NCI-H1694 treated with DMSO at 0.1 percent for 48 hours (cell line): Measurements from ENCODE around the gene TMEM218.

Experiments
- DNase-seq: peaks from one replicate; lab custom pipeline; 2025; lab: John Stamatoyannopoulos, UW

TMEM218 gene

GRCh38 chr11:125055107-125055715 is 56.2 kb downstream of the TMEM218 start:
- DNase-seq = no peak

GRCh38 chr11:125053167-125053566 is 58.3 kb downstream of the TMEM218 start:
- DNase-seq = no peak

DNA sequence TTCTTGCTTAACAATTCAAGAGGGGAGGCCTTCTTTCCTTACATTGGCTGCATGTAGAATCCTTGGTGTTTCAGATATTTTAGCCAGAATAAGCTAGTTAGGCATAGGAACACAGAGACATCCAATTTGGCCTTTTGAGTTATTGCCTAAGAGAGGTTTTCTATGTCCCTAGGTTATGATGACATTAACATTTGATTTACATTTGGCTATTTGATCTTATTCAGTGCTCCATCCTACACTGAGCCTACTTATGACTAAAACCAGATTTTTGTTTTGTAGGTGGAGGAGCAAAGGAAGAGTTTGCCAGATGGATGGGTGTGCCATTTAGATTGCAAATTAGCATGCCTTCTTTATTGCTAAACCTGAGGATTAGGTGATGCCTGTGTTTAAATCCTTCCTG is 59.4 kb downstream of the TMEM218 start:
- DNase-seq = no peak

- DNase-seq = no peak
Observed at GRCh38 chr11:125049164-125049792, 62.1 kb downstream of the TMEM218 start.
